GM18519 (cell line): ENCODE data around the gene SERPINE3.

Experiments used
- ATAC-seq: cut with Tn5 transposase; IDR thresholded peaks from one replicate; pipeline ENCODE4 v1.9.1; 2021; ENCODE audit warnings: mild to moderate bottlenecking, moderate library complexity; ENCODE audit not compliant: unreplicated experiment, low FRiP score

SERPINE3 gene

GRCh38 chr13:51359352-51359751 lies 19.9 kb downstream of the SERPINE3 start:
- no peak for ATAC-seq

- ATAC-seq, result no peak
These were observed 21.0 kb downstream of the SERPINE3 start for GRCh38 chr13:51360489-51360888.

GRCh38 chr13:51361106-51361505 lies 21.6 kb downstream of the SERPINE3 start:
- no peak for ATAC-seq

- ATAC-seq, result no peak
These were observed 24.1 kb downstream of the SERPINE3 start for GRCh38 chr13:51363625-51364024.

- ATAC-seq, result no peak
These were observed 25.0 kb downstream of the SERPINE3 start for GRCh38 chr13:51364404-51365008.

- ATAC-seq, result no peak
These were observed 30.6 kb downstream of the SERPINE3 start for GRCh38 chr13:51370116-51370515.

- no peak for ATAC-seq
These were observed 31.3 kb downstream of the SERPINE3 start for GRCh38 chr13:51370811-51371210.

- ATAC-seq, result no peak
These were observed 32.4 kb downstream of the SERPINE3 start for GRCh38 chr13:51371768-51372399.

- no peak for ATAC-seq
These were observed 34.0 kb downstream of the SERPINE3 start for GRCh38 chr13:51373451-51373850.

GRCh38 chr13:51380269-51380668 lies 40.8 kb downstream of the SERPINE3 start:
- ATAC-seq, result no peak

- no peak for ATAC-seq
These were observed 45.6 kb downstream of the SERPINE3 start for GRCh38 chr13:51385114-51385513.

GRCh38 chr13:51394724-51395123 lies 55.2 kb downstream of the SERPINE3 start:
- no peak for ATAC-seq

GRCh38 chr13:51396352-51396751 lies 56.9 kb downstream of the SERPINE3 start:
- ATAC-seq, result peak; percentile 86

GRCh38 chr13:51397262-51397941 lies 57.9 kb downstream of the SERPINE3 start:
- ATAC-seq, result no peak

GRCh38 chr13:51405176-51405575 lies 65.7 kb downstream of the SERPINE3 start:
- no peak for ATAC-seq

- no peak for ATAC-seq
These were observed 72.9 kb downstream of the SERPINE3 start for GRCh38 chr13:51412431-51412830.
